NT2/D1 (cell line): ENCODE measurements around the gene TMEM270.

Experiments used
- SUZ12 ChIP-seq: IDR thresholded peaks from 2 replicates; pipeline ENCODE4 v1.6.1; 2011; ENCODE audit not compliant: insufficient read length, insufficient read depth; ENCODE audit errors: extremely low read depth
- YY1 ChIP-seq: IDR thresholded peaks from 2 replicates; pipeline ENCODE4 v1.6.1; 2011; ENCODE audit not compliant: insufficient read length, insufficient read depth
- ZNF274 ChIP-seq: IDR thresholded peaks from 2 replicates; pipeline ENCODE4 v1.6.1; 2011; ENCODE audit warnings: mild to moderate bottlenecking, low read depth, low read length

- TF ChIP-seq ZNF274 (no peak), YY1 (no peak), SUZ12 (no peak)
Measured at GRCh38 chr7:73907554-73908122, 46.7 kb downstream of the TMEM270 start.
